ENCODE results near the gene WNT6. TPM values are rescaled to one million over a fixed set of nuclear protein-coding genes. Genes with fewer than 3 reads are reported as not detected.

The WNT6 gene
- total RNA-seq, 1 experiment from 2014 or later: 1.4 TPM

DNA sequence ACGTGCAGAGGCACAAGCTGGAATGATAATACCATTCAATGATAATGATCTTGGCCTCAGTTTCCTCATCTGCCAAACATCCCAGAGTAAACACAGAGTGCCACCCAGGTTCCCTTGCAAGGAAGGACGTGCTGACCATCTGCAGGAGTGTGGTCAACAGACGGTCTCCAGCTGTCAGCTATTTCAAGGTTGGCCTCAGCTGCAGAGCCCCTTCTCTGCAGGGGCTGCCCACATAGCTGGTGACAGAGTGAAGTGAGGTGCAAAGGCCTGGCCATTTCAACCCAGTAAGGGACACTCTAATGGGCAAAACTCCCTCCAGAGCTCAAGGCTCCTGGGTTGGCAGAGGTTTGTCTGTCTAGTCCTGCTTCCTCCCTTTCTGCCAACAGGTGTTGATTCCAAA, 8.3 kb upstream of the WNT6 start:
- Histone ChIP-seq H3K27ac (ENCODE audit: low read depth, low read length) (no peak overlapping the region), H3K9me3 (ENCODE audit: control insufficient read depth in 1 of 2, insufficient read depth in 1 of 2, low read depth in 1 of 2, low read length in 2 of 2) (no peaks in the 10 kb centered on the region), H2AFZ (ENCODE audit: low read depth, low read length, poor library complexity, severe bottlenecking) (no peak overlapping the region), H3K4me3 (replicated peaks in 1 of 2; ENCODE audit: low read depth in 1 of 2, low read length in 2 of 2) (no peak overlapping the region), H3K79me2 (ENCODE audit: insufficient read depth, low read length) (no peaks in the 10 kb centered on the region), H3K36me3 (ENCODE audit: control insufficient read depth in 1 of 2, insufficient read depth in 2 of 2, low read length in 2 of 2) (no peaks in the 10 kb centered on the region), H3K9me2 (ENCODE audit: insufficient read depth) (no peaks in the 10 kb centered on the region), H4K20me1 (ENCODE audit: insufficient read depth) (no peaks in the 10 kb centered on the region), H3K9ac (ENCODE audit: low read length) (no peak overlapping the region), H3K27me3 (ENCODE audit: insufficient read depth, low read length) (no peaks in the 10 kb centered on the region), H3K4me2 (ENCODE audit: low read length) (no peak overlapping the region), H3K4me1 (ENCODE audit: control insufficient read depth in 1 of 2, insufficient read depth in 2 of 2, low read length in 2 of 2) (peaks cover 32 to 67% of the 10 kb centered on the region in 2 experiments)
- intact Hi-C loops (cut with micrococcal nuclease): no loop called here
- no peak for TF ChIP-seq POLR2A (IDR thresholded peaks at IDR 0.05; ENCODE audit: borderline replicate concordance, extremely low read depth, insufficient read depth, insufficient read length)
- TF ChIP-seq EZH2 (IDR thresholded peaks at IDR 0.05): no peak
- no peak for TF ChIP-seq SP1 (IDR thresholded peaks at IDR 0.05; ENCODE audit: low read depth)
- no peak for TF ChIP-seq FOSL1 (IDR thresholded peaks at IDR 0.05; ENCODE audit: low read depth)
- TF ChIP-seq YY1 (IDR thresholded peaks at IDR 0.05; ENCODE audit: extremely low read depth, insufficient replicate concordance, low read depth, low read length): no peak
- TF ChIP-seq ZNF274 (IDR thresholded peaks at IDR 0.05; ENCODE audit: low read depth, low read length): no peak
- TF ChIP-seq CBX3 (IDR thresholded peaks at IDR 0.05; ENCODE audit: low read depth): no peak
- TF ChIP-seq, protein P1, sequence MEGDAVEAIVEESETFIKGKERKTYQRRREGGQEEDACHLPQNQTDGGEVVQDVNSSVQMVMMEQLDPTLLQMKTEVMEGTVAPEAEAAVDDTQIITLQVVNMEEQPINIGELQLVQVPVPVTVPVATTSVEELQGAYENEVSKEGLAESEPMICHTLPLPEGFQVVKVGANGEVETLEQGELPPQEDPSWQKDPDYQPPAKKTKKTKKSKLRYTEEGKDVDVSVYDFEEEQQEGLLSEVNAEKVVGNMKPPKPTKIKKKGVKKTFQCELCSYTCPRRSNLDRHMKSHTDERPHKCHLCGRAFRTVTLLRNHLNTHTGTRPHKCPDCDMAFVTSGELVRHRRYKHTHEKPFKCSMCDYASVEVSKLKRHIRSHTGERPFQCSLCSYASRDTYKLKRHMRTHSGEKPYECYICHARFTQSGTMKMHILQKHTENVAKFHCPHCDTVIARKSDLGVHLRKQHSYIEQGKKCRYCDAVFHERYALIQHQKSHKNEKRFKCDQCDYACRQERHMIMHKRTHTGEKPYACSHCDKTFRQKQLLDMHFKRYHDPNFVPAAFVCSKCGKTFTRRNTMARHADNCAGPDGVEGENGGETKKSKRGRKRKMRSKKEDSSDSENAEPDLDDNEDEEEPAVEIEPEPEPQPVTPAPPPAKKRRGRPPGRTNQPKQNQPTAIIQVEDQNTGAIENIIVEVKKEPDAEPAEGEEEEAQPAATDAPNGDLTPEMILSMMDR (IDR thresholded peaks at IDR 0.05 in 2 of 3, conservative IDR thresholded peaks at IDR 0.05 in 1 of 3; ENCODE audit: borderline replicate concordance in 1 of 3, insufficient read depth in 1 of 3, low read depth in 2 of 3, low read length in 2 of 3): no peak
- TF ChIP-seq, protein P2, sequence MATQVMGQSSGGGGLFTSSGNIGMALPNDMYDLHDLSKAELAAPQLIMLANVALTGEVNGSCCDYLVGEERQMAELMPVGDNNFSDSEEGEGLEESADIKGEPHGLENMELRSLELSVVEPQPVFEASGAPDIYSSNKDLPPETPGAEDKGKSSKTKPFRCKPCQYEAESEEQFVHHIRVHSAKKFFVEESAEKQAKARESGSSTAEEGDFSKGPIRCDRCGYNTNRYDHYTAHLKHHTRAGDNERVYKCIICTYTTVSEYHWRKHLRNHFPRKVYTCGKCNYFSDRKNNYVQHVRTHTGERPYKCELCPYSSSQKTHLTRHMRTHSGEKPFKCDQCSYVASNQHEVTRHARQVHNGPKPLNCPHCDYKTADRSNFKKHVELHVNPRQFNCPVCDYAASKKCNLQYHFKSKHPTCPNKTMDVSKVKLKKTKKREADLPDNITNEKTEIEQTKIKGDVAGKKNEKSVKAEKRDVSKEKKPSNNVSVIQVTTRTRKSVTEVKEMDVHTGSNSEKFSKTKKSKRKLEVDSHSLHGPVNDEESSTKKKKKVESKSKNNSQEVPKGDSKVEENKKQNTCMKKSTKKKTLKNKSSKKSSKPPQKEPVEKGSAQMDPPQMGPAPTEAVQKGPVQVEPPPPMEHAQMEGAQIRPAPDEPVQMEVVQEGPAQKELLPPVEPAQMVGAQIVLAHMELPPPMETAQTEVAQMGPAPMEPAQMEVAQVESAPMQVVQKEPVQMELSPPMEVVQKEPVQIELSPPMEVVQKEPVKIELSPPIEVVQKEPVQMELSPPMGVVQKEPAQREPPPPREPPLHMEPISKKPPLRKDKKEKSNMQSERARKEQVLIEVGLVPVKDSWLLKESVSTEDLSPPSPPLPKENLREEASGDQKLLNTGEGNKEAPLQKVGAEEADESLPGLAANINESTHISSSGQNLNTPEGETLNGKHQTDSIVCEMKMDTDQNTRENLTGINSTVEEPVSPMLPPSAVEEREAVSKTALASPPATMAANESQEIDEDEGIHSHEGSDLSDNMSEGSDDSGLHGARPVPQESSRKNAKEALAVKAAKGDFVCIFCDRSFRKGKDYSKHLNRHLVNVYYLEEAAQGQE (IDR thresholded peaks at IDR 0.05; ENCODE audit: low read depth): no peak
- TF ChIP-seq JUND (IDR thresholded peaks at IDR 0.05): no peak
- TF ChIP-seq RAD21 (IDR thresholded peaks at IDR 0.05; ENCODE audit: low read depth): no peak
- TF ChIP-seq, protein P3, sequence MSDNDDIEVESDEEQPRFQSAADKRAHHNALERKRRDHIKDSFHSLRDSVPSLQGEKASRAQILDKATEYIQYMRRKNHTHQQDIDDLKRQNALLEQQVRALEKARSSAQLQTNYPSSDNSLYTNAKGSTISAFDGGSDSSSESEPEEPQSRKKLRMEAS (IDR thresholded peaks at IDR 0.05): no peak
- TF ChIP-seq EZH2phosphoT487 (IDR thresholded peaks at IDR 0.05; ENCODE audit: borderline replicate concordance): no peak
- no peak for TF ChIP-seq ZFX (IDR thresholded peaks at IDR 0.05)
- TF ChIP-seq, protein P4, sequence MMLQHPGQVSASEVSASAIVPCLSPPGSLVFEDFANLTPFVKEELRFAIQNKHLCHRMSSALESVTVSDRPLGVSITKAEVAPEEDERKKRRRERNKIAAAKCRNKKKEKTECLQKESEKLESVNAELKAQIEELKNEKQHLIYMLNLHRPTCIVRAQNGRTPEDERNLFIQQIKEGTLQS (IDR thresholded peaks at IDR 0.05): no peak
- POLR2A ChIA-PET: interaction anchor here (1.1 kb wide), 1 partner anchor 46 kb away, joined by 3 read pairs; no protein-coding TSS in a partner anchor
- CTCF ChIA-PET: interaction anchor here (1.4 to 4.3 kb wide), 6 partner anchors 10 to 304 kb away, joined by 4 to 35 read pairs (median 8); no protein-coding TSS in a partner anchor
- RAD21 ChIA-PET (ENCODE audit: low non-redundant PET in 1 of 2, low total read pairs in 2 of 2, uncharacterized antibody in 2 of 2, unreplicated experiment in 2 of 2): no interaction called here
- ATAC-seq (no peak), DNase-seq (ENCODE audit: low read depth, low spot score) (no peak)
- BruUV-seq (replicated peaks): no TSS peak

Measured in HCT116 (cell line).